ENCODE data around the gene SSH2.

SSH2 gene

GRCh38 chr17:29761040-29761761 is 168.8 kb downstream of the SSH2 start:
- Histone ChIP-seq H3K27ac (peak overlapping the region; percentile 52), H3K9ac (no peak overlapping the region), H3K4me2 (ENCODE audit: low read length) (peak overlapping the region; percentile 98), H3K4me1 (peaks cover 5% of the 10 kb centered on the region), H3K36me3 (ENCODE audit: control insufficient read depth, insufficient read depth, low read length) (no peaks in the 10 kb centered on the region), H3K79me2 (peaks cover 2% of the 10 kb centered on the region), H3K4me3 (ENCODE audit: low read depth, low read length) (peak overlapping the region; percentile 72), H2AFZ (peak overlapping the region; percentile 87), H3K27me3 (ENCODE audit: control insufficient read depth, insufficient read depth, low read length) (no peaks in the 10 kb centered on the region), H3K9me3 (ENCODE audit: control insufficient read depth, low read length) (no peaks in the 10 kb centered on the region)
- TF ChIP-seq, protein P1, sequence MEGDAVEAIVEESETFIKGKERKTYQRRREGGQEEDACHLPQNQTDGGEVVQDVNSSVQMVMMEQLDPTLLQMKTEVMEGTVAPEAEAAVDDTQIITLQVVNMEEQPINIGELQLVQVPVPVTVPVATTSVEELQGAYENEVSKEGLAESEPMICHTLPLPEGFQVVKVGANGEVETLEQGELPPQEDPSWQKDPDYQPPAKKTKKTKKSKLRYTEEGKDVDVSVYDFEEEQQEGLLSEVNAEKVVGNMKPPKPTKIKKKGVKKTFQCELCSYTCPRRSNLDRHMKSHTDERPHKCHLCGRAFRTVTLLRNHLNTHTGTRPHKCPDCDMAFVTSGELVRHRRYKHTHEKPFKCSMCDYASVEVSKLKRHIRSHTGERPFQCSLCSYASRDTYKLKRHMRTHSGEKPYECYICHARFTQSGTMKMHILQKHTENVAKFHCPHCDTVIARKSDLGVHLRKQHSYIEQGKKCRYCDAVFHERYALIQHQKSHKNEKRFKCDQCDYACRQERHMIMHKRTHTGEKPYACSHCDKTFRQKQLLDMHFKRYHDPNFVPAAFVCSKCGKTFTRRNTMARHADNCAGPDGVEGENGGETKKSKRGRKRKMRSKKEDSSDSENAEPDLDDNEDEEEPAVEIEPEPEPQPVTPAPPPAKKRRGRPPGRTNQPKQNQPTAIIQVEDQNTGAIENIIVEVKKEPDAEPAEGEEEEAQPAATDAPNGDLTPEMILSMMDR (IDR thresholded peaks at IDR 0.05): no peak

GRCh38 chr17:29760279-29761039 is 169.6 kb downstream of the SSH2 start:
- Histone ChIP-seq H3K4me2 (ENCODE audit: low read length) (peak overlapping the region; percentile 98), H3K9me3 (ENCODE audit: control insufficient read depth, low read length) (no peaks in the 10 kb centered on the region), H3K4me1 (peaks cover 5% of the 10 kb centered on the region), H3K27ac (peak overlapping the region; percentile 48), H3K4me3 (ENCODE audit: low read depth, low read length) (peak overlapping the region; percentile 72), H3K9ac (no peak overlapping the region), H3K36me3 (ENCODE audit: control insufficient read depth, insufficient read depth, low read length) (no peaks in the 10 kb centered on the region), H3K79me2 (peaks cover 2% of the 10 kb centered on the region), H2AFZ (peak overlapping the region; percentile 87), H3K27me3 (ENCODE audit: control insufficient read depth, insufficient read depth, low read length) (no peaks in the 10 kb centered on the region)
- TF ChIP-seq, protein P1 (IDR thresholded peaks at IDR 0.05): no peak

DNA sequence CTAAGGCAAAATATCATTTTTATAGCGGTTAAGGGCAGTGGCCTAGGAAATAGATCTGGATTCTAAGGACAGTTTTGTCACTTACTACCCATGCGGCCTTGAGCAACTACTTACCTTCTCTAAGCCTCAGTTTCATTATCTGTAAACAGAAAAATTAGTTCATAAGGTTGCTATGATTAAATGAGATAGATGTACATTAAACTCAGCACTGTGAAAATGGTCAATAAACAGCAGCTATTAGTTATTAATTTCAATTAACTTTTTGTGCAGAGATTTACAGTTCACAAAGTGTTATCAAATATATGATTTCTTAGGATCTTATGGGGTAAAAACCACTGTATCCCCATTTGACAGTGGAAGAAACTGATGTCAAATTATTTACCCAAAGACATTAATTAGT is 171.8 kb downstream of the SSH2 start:
- no peak overlapping the region for H2AFZ ChIP-seq
- no peaks in the 10 kb centered on the region for H3K27me3 ChIP-seq (ENCODE audit: control insufficient read depth, insufficient read depth, low read length)
- peaks cover 2% of the 10 kb centered on the region for H3K79me2 ChIP-seq
- no peak overlapping the region for H3K27ac ChIP-seq
- H3K9me3 ChIP-seq (ENCODE audit: control insufficient read depth, low read length): no peaks in the 10 kb centered on the region
- TF ChIP-seq, protein P1 (IDR thresholded peaks at IDR 0.05): no peak
- H3K9ac ChIP-seq: no peak overlapping the region
- peaks cover 5% of the 10 kb centered on the region for H3K4me1 ChIP-seq
- no peaks in the 10 kb centered on the region for H3K36me3 ChIP-seq (ENCODE audit: control insufficient read depth, insufficient read depth, low read length)
- H3K4me3 ChIP-seq (ENCODE audit: low read depth, low read length): no peak overlapping the region
- no peak overlapping the region for H3K4me2 ChIP-seq (ENCODE audit: low read length)

DNA sequence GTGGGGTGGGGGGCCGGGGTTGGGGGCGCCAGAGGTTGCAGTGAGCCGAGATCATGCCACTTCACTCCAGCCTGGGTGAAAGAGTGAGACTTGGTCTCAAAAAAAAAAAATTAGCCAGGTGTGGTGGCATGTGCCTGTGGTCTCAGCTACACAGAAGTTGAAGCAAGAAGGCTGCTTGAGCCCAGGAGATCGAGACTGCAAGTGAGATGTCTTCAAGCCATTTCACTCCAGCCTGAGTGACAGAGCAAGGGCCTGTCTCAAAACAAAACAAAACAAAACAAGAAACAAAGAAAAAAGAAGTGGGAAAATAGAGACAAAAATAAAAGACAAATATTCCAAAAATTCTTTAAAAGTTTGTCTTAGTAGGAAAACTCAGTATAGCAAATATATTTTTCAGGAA is 172.2 kb downstream of the SSH2 start:
- H3K9me3 ChIP-seq (ENCODE audit: control insufficient read depth, low read length): no peaks in the 10 kb centered on the region
- H3K4me3 ChIP-seq (ENCODE audit: low read depth, low read length): no peak overlapping the region
- H2AFZ ChIP-seq: no peak overlapping the region
- TF ChIP-seq, protein P1 (IDR thresholded peaks at IDR 0.05): no peak
- H3K79me2 ChIP-seq: peaks cover 2% of the 10 kb centered on the region
- no peak overlapping the region for H3K4me2 ChIP-seq (ENCODE audit: low read length)
- no peak overlapping the region for H3K27ac ChIP-seq
- H3K9ac ChIP-seq: no peak overlapping the region
- H3K27me3 ChIP-seq (ENCODE audit: control insufficient read depth, insufficient read depth, low read length): no peaks in the 10 kb centered on the region
- H3K36me3 ChIP-seq (ENCODE audit: control insufficient read depth, insufficient read depth, low read length): no peaks in the 10 kb centered on the region
- H3K4me1 ChIP-seq: peaks cover 5% of the 10 kb centered on the region

Measured in parathyroid adenoma (tissue), 2 donors.